ENCODE data around the gene PC. TPM values are rescaled to one million over a fixed set of nuclear protein-coding genes. Genes with fewer than 3 reads are reported as not detected.
A peak's percentile ranks its signal among the peaks of the same experiment; 100 is the strongest.

The PC gene
- total RNA-seq, 1 donor from 2014 or later: 5.0 TPM

- no peaks in the 10 kb centered on the region for H3K27me3 Mint-ChIP-seq
- no peaks in the 10 kb centered on the region for H3K36me3 Mint-ChIP-seq (ENCODE audit: low read depth)
- H3K4me3 Mint-ChIP-seq: no peak overlapping the region
- TF ChIP-seq, protein P1, sequence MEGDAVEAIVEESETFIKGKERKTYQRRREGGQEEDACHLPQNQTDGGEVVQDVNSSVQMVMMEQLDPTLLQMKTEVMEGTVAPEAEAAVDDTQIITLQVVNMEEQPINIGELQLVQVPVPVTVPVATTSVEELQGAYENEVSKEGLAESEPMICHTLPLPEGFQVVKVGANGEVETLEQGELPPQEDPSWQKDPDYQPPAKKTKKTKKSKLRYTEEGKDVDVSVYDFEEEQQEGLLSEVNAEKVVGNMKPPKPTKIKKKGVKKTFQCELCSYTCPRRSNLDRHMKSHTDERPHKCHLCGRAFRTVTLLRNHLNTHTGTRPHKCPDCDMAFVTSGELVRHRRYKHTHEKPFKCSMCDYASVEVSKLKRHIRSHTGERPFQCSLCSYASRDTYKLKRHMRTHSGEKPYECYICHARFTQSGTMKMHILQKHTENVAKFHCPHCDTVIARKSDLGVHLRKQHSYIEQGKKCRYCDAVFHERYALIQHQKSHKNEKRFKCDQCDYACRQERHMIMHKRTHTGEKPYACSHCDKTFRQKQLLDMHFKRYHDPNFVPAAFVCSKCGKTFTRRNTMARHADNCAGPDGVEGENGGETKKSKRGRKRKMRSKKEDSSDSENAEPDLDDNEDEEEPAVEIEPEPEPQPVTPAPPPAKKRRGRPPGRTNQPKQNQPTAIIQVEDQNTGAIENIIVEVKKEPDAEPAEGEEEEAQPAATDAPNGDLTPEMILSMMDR (IDR thresholded peaks at IDR 0.05): no peak
- H3K4me1 Mint-ChIP-seq: peaks cover 16% of the 10 kb centered on the region
- ChIA-PET CTCF (no interaction called here), POLR2A (no interaction called here)
- H3K27ac Mint-ChIP-seq: no peak overlapping the region
- DNase-seq: peak; percentile 70
- intact Hi-C loops (cut with micrococcal nuclease): loop anchor here (1.0 kb wide), 3 partner anchors 13 to 175 kb away; partner anchors contain the start of gene RCE1
- ATAC-seq (ENCODE audit: low read depth): peak; percentile 99
- H3K9me3 Mint-ChIP-seq: no peaks in the 10 kb centered on the region
Observed at GRCh38 chr11:66868726-66869566, 89.2 kb downstream of the PC start.

GRCh38 chr11:66868082-66868725 is 90.0 kb downstream of the PC start:
- intact Hi-C loops (cut with micrococcal nuclease): loop anchor here (1.0 kb wide), 3 partner anchors 12 to 174 kb away; partner anchors contain the start of gene RCE1

DNA sequence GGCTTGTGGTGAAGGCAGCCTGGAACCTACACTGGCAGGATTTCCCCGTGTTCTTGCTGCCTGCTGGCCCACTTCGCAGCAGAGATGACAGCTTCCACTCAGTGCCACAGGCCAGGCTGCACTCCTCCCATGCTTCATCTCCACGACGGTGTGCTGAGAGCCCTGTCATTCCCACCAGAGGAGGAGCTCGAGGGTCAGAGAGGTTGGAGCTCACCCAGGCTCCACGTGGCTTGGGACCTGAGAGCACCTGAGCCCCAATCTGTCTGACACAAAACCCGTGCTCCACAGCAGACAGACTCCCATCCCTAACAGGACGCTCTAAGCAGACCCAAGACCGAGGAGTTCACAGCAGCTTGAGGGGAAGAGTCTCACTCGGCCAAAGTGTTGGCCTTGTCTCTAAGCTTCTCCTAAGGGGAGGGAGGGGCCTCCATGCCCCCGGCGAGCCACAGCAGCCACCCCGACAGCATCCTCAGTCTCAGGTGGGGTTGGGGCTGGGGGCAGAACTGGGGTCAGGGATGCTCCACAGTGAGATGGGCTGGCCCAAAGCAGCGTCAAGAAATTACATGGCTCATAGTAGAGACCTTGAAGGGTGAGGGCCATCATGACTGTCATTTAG is 90.7 kb downstream of the PC start:
- TF ChIP-seq, protein P1 (IDR thresholded peaks at IDR 0.05): no peak
- Mint-ChIP-seq H3K4me1 (peaks cover 16% of the 10 kb centered on the region), H3K36me3 (ENCODE audit: low read depth) (no peaks in the 10 kb centered on the region), H3K27me3 (no peaks in the 10 kb centered on the region), H3K27ac (no peak overlapping the region), H3K9me3 (no peaks in the 10 kb centered on the region), H3K4me3 (no peak overlapping the region)
- POLR2A ChIA-PET: interaction anchor here (0.7 to 1.8 kb wide), 2 partner anchors 23 to 24 kb away, joined by 3 to 6 read pairs; partner anchors contain the start of gene RCE1
- intact Hi-C loops (cut with micrococcal nuclease): loop anchor here (1.0 kb wide), 3 partner anchors 11 to 173 kb away; partner anchors contain the start of gene RCE1
- ATAC-seq (ENCODE audit: low read depth): no peak
- no peak for DNase-seq
- CTCF ChIA-PET: no interaction called here

More at GRCh38 chr11:66868082-66868725, 90.0 kb downstream of the PC start:
- no peaks in the 10 kb centered on the region for H3K27me3 Mint-ChIP-seq
- CTCF ChIA-PET: no interaction called here
- H3K9me3 Mint-ChIP-seq: no peaks in the 10 kb centered on the region
- ATAC-seq (ENCODE audit: low read depth) (no peak), DNase-seq (no peak)
- H3K4me1 Mint-ChIP-seq: peaks cover 16% of the 10 kb centered on the region
- POLR2A ChIA-PET: interaction anchor here (0.7 to 1.8 kb wide), 2 partner anchors 24 to 25 kb away, joined by 3 to 6 read pairs; partner anchors contain the start of gene RCE1
- TF ChIP-seq, protein P1 (IDR thresholded peaks at IDR 0.05): no peak
- H3K4me3 Mint-ChIP-seq: no peak overlapping the region
- no peaks in the 10 kb centered on the region for H3K36me3 Mint-ChIP-seq (ENCODE audit: low read depth)
- no peak overlapping the region for H3K27ac Mint-ChIP-seq

DNA sequence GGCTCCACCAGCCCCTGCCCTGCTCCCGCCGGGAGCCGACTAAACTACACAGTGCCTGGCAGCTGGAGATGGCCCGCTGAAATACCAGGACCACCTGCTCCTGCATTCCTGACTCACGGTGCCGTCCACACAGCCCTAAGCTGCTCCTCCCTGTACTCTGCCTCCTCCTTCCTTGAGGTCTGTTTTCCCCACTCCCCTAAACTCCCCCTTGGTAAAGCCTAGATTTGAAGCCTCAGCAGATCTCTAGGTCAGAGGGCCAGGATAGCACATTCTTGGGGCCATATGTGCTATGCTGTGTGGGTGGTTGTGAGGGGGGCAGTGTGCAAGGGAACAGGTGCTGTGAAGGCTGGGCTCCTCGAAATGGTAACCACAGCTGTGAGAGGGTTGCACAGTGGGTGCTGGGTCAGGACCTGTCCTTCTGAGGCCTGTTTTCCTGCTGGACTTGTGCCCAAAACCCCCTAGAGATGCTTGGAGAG is 91.6 kb downstream of the PC start:
- no peak for ATAC-seq (ENCODE audit: low read depth)
- Mint-ChIP-seq H3K27ac (no peak overlapping the region), H3K9me3 (no peaks in the 10 kb centered on the region), H3K4me3 (no peak overlapping the region), H3K27me3 (no peaks in the 10 kb centered on the region), H3K4me1 (peaks cover 16% of the 10 kb centered on the region), H3K36me3 (ENCODE audit: low read depth) (no peaks in the 10 kb centered on the region)
- CTCF ChIA-PET: no interaction called here
- intact Hi-C loops (cut with micrococcal nuclease): no loop called here
- DNase-seq: no peak
- TF ChIP-seq, protein P1 (IDR thresholded peaks at IDR 0.05): no peak
- POLR2A ChIA-PET: interaction anchor here (1.8 kb wide), 1 partner anchor 23 kb away, joined by 6 read pairs; the partner anchor contains the start of gene RCE1

All from activated B cell treated with CpG ODN at 0.5 μM for 24 hours (primary cell).